OCI-M2 (cell line): ENCODE data around the gene PCCA.

Experiments used
- DNase-seq: peaks from one replicate; lab custom pipeline; 2025; ENCODE audit not compliant: unreplicated experiment; lab: John Stamatoyannopoulos, UW

Gene PCCA

GRCh38 chr13:100495455-100495854 lies 406.6 kb downstream of the PCCA start:
- DNase-seq = no peak

DNA sequence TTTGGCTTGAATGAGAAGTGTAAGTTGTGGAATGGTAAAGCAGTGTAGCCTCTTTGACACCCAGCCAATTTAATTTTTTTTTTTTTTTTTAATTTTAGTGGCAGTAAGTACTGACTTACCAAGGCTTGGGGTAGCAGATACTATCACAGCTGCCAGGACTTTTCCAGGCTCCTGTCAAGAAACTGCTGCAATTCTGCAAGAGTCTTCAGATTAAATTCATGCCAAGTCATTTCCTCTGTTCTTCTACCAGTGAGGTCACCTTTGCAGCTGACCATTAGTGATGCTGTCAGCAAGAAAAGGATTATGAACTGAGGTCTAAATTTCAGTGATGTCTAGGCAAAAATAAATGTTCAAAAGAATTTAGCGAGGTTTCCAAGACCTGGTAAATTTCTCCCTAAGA lies 408.5 kb downstream of the PCCA start:
- no peak for DNase-seq

GRCh38 chr13:100502446-100502845 lies 413.6 kb downstream of the PCCA start:
- no peak for DNase-seq

DNA sequence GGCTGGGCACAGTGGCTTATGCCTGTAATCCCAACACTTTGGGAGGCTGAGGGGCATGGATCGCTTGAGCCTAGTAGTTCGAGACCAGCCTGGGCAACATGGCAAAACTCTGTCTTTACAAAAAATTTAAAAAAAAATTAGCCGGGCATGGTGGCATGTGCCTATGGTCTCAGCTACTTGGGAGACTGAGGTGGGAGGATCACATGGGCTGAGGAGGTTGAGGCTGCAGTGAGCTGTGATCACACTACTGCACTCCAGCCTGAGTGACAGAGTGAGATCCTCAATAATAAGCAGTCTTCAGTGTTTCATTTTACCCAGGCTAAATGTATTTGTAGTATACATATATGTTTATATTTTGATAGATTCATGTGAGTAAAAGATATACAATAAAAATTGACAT lies 414.7 kb downstream of the PCCA start:
- no peak for DNase-seq

GRCh38 chr13:100506154-100506553 lies 417.3 kb downstream of the PCCA start:
- no peak for DNase-seq

GRCh38 chr13:100506600-100507422 lies 417.9 kb downstream of the PCCA start:
- no peak for DNase-seq

GRCh38 chr13:100508455-100508854 lies 419.6 kb downstream of the PCCA start:
- no peak for DNase-seq

DNA sequence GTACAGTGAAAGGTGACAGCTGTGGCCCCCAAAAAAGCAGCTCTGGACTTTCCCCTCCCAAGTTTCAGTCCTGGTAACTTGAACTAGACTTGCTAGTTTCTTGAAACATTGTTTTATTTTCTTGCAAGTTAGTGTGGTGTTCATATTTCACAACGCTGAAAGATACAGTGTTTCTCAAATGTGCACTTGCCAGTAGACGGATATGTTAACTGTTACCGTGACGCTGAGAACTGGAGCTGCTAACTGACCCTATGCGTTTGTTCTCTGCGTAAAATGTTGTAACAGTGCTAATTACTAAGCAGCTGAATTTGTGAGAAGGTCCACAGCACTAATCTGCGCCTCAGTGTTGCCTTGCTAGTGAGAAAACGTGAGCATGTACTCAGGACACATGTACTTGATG lies 420.1 kb downstream of the PCCA start:
- no peak for DNase-seq

- DNase-seq = no peak
Observed at GRCh38 chr13:100510208-100510957, 421.5 kb downstream of the PCCA start.

- DNase-seq = no peak
Observed at GRCh38 chr13:100511466-100511865, 422.6 kb downstream of the PCCA start.

DNA sequence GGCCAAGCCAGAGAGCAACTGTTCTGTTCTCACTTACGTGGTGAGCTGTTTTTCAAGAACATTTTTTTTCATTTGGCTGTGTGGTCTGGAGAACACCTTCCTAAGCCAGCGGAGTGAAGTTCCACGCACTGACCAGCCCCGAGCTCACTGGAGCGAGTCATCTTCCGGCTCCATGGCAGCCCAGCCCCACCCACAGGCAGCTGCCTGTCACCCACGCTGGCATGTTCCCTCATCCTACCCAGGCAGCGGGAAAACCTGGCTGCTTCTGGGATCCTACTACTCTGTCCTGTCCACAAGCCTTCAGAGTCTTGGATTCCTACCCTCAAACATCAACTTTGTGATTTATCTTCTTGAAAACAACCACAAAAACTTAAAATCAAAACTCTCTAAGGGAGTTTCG lies 423.5 kb downstream of the PCCA start:
- DNase-seq = no peak

DNA sequence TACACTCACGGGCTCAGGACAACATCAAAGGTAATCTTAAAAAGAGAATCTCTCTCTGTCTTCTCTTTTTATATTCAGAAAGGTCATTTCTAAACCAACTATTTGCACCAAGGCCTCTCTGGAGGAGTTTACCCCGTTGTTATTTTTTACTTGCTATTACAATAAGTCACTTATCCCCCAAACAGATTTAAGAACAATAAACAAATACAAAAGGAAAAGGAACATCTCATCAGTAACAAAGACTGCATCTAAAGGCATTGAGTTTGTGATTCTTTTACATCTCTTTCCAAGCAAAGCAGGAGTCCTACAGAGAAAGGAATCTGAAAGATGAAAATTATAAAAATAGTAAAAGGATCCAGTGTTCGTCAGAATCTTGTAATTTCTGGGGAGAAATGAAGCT lies 424.3 kb downstream of the PCCA start:
- no peak for DNase-seq

DNA sequence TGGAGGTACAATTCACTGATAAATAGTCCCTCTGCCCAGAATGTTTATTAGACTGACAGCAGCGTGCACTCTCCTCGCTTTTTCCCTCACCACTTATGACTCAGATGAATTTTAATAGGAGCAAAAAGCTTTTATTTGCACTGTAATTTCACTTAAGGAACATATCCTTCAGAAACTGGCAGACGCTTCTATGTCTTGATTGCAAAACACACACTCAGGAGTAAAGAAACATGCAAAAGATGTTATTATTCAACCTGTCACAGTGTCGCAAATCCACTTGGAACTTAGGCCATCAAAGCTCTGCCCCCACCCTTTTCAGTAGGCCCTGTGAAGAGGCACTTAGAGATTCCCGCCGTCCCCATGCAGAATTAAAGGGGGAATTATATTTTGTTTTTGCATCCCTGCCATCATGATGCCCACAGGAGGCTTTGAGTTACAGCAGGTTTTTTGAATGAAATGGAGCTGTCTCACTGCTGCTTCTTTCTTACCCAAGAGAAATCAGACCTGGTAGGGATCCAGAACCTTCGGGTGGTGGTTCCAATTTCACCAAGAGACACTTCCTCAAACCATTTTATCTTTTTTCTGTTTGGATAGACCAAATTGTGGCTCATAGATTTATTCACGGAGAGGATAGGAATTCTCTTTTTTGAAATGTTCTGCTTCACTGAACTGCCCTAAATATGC lies 425.2 kb downstream of the PCCA start:
- no peak for DNase-seq

DNA sequence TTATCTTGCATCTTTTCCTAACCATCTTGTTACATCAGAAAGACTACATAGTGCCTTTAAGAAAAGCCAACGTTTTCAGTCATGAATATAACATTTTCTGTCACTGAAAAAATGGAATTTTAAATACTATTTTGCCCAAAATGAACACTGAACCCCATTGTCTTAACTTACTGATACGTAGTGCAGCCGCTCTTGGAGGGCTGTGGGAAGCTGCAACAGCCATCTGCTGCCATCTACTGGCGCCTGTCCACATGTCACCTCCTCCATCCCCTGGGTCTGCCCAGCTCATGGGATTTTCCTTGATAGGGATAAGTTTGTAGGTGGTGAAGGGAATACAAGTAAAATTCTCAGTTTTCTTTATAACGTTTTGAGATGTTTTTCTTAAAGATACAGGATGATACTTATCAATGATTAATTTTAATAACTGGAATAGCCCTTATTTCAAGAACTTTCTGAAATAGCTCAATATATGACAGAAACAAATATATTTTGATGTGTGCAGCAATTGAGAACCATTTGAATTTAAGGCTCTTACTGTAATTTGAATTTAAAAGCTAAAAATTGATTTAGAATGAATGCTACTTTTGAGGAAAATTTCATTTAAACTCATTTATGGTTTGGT lies 426.0 kb downstream of the PCCA start:
- peak; percentile 61 for DNase-seq

- no peak for DNase-seq
Observed at GRCh38 chr13:100515410-100515800, 426.5 kb downstream of the PCCA start.

DNA sequence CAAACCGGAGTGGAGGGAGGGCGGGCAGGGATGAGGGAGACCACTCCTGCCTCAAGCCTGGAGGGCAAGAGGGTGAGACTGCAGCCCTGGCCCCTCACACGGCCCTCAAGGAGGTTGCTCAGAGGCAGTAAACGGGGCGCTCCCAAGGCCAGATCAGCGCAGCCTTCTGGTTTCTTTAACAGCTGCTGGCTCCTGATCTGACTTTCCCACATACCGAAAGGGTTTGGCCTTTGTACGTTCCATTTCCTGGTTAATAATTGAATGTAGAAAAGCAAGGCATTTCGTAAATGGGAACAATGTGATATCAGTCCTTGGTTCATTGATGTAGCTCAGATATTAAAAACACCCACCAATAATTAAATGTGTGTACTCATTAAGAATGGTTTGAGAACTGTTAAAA lies 428.2 kb downstream of the PCCA start:
- no peak for DNase-seq

DNA sequence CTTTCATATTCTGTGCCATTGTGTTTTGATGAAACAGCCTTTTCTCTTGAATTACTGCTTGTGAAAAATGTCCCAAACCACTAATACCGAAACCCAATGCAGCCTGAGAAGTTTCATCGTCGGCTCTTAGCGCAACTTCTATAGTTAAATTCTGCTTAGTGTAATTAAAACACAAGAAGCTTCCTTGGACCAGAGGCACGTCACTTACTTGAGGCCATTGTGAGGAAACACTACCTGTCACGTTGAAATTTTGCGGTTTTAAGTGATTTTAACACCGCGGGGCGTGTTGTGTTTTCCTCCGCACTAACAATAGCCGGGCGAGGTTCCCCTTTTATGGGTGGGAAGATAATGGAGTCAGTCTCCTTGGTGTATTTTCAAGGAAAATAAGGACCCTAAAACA lies 428.8 kb downstream of the PCCA start:
- DNase-seq = no peak

- DNase-seq = no peak
Observed at GRCh38 chr13:100518394-100519062, 429.6 kb downstream of the PCCA start.

GRCh38 chr13:100519626-100520025 lies 430.7 kb downstream of the PCCA start:
- DNase-seq = no peak

GRCh38 chr13:100520936-100521850 lies 432.3 kb downstream of the PCCA start:
- DNase-seq = no peak
